Raji (cell line): ENCODE measurements around the gene AK9.

ENCODE experiments used
- POLR2A ChIP-seq: IDR thresholded peaks from 2 replicates; pipeline ENCODE4 v1.6.1; 2011; ENCODE audit warnings: low read depth, low read length, control low read depth; ENCODE audit not compliant: insufficient read depth

Gene AK9

GRCh38 chr6:109466212-109466923 lies 224.6 kb downstream of the AK9 start:
- TF ChIP-seq POLR2A, result no peak

GRCh38 chr6:109465772-109466171 lies 225.2 kb downstream of the AK9 start:
- TF ChIP-seq POLR2A, result no peak

- no peak for TF ChIP-seq POLR2A
Observed at GRCh38 chr6:109461733-109462526, 229.1 kb downstream of the AK9 start.

- no peak for TF ChIP-seq POLR2A
Observed at GRCh38 chr6:109460161-109460829, 230.7 kb downstream of the AK9 start.

- TF ChIP-seq POLR2A, result 0 out of 2 replicates have a peak, but pooled peaks have one; percentile 12
Observed at GRCh38 chr6:109458774-109459531, 232.0 kb downstream of the AK9 start.

- TF ChIP-seq POLR2A, result no peak
Observed at GRCh38 chr6:109457562-109457996, 233.4 kb downstream of the AK9 start.

- no peak for TF ChIP-seq POLR2A
Observed at GRCh38 chr6:109456710-109457561, 234.1 kb downstream of the AK9 start.

- TF ChIP-seq POLR2A, result no peak
Observed at GRCh38 chr6:109456111-109456583, 234.9 kb downstream of the AK9 start.

GRCh38 chr6:109455437-109456110 lies 235.4 kb downstream of the AK9 start, which contains the start of gene MICAL1:
TSS of gene MICAL1 (minus strand) at chr6:109455772. CDS start at chr6:109454196, 1,576 bp downstream.
- peak; percentile 78 for TF ChIP-seq POLR2A

- peak; percentile 73 for TF ChIP-seq POLR2A
Observed at GRCh38 chr6:109454496-109455436, 236.2 kb downstream of the AK9 start.

GRCh38 chr6:109453594-109454495 lies 237.2 kb downstream of the AK9 start:
- no peak for TF ChIP-seq POLR2A

GRCh38 chr6:109453156-109453555 lies 237.8 kb downstream of the AK9 start:
- TF ChIP-seq POLR2A, result no peak
